ENCODE data around the gene PRKCB.

PRKCB gene

DNA sequence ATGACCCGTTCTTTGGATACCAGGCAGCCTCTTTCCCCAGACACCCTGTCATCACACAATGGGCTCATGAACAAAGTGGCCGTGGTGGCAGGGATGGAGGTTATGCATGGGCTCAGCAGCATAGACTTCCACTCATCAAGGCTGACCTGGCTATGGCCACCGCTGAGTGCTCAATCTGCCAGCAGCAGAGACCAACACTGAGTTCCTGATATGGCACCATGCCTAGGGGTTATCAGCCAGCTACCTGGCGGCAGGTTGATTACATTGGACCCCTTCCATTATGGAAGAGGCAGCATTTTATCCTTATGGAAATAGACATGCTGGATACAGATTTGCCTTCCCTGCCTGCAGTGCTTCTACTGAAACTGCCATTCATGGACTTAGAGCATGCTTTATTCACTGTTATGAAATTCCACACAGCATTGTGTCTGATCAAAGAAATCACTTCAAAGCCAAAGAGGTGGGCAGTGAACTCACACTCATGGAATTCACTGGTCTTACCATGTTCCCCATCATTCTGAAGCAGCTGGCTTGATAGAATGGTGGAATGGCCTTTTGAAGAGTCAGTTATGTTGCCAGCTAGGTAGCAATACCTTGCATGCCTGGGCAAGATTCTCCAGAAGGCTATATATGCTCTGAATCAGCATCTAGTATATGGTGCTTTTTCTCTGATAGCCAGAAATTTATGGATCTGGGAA, 160.6 kb downstream of the PRKCB start:
- in situ Hi-C loops (cut with MboI; ENCODE audit: low sequenced_read_pairs), result no loop called here

DNA sequence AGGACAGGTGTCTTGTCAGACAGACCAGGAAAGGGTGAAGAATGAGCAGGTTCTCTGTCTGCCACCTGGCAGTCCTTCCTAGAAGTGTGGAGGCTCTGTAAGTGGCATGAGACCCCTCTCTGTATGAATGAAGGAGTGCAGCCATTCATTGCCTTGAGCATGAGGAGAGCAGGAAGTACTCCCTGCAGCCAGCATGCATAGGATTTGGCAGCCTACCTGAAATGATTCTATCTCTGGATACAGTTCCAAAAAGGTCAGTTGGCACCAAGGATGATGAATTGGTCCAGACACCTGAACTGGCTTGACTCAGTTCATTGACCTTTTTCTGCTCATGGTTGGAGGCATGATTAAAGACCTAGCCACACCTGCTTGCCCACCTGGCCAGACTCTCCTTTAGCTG, 163.0 kb downstream of the PRKCB start:
- in situ Hi-C loops (cut with MboI; ENCODE audit: low sequenced_read_pairs), result no loop called here

DNA sequence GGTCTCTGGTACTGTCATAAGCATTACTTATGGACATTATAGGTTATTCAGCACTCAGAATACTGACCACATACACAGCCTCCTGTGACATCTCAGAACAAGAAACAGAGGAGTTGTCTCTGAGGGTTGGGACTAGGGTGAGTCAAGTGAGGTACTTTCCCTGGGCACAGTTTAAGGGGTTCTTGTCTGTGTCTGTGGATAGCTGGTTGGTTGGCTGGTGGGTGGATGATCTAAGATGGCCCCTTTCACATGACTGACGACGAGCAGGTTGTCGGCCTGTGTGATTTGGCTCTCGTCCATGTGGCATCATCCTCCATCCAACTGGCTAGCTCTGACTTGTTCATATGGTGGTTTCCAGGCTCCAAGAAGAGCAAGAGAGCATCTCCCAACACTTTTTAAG, 163.9 kb downstream of the PRKCB start:
- in situ Hi-C loops (cut with MboI; ENCODE audit: low sequenced_read_pairs), result no loop called here

DNA sequence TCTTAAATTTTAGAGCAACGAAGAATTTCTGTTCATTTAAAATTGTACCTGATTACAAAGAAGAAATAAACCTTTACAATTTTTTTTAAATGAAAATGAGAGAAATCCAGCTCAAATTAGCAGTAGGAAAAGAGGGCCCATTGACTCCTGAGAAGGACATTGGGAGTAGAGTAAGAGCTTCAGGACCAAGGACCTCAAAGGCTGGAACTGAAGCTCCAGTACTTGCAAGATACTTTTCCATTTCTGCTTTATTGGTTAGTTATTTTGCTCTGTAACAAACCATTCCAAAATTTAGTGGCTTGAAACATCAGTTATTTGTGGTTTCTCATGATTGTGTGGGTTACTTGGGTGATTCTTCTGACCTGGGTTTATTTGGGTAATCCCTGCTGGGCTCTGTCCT, 165.9 kb downstream of the PRKCB start:
- in situ Hi-C loops (cut with MboI; ENCODE audit: low sequenced_read_pairs), result no loop called here

DNA sequence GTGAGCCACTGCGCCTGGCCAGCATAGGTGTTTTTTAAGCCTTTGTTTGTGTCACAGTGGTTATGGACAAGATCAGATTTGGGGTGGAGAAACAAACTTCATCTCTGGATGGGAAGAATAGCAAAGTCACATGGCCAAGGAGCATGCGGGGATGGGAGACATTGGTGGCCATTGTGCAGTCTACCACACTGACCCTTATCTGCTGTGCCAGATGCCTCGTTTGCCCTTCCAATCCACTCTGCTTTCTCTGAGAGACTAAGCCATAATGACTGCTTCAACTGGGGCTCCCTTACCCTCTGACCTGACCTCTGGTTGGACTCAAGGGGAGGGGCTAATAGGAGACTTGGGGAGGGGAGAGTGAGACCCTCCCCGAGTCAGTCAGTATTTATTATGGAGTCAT, 166.8 kb downstream of the PRKCB start:
- in situ Hi-C loops (cut with MboI; ENCODE audit: low sequenced_read_pairs), result no loop called here

DNA sequence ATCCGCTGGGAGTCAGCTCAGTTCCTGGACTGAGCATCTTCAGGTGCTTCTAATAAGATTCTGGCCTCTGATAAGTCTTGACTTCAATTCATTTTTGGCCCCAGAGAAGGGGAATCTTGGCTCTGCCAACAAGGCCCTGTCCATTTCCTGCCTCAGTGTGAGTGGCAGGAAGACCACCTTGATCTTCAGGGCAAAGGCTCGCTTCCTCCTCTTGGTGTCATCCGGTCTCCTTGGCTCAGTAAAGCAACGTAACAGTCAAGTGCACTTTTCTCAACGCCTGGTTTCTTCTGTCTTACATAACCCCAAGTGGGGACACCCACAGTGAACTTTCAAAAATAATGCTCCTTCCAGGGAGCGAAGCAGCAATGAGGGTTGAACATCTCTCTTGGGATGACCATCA, 169.8 kb downstream of the PRKCB start:
- in situ Hi-C loops (cut with MboI; ENCODE audit: low sequenced_read_pairs), result no loop called here

DNA sequence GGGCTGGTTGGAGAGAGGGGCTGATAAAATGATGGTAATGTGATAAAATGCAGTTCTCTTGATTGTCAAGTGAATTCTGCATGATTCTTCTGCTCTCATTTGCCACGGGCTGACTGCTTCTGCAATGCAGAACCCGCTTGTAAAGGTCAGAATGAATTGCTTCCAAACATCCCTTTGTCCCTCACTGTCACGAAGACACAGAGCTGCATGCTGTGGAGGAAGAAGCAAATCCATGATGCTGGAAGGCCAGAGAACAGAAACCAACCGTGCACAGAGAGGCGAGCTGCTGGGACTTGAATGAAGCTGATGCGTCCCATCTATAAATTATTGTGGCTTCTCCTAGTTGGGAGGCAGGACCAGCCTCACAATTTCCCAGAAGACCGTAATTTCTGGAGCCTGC, 171.6 kb downstream of the PRKCB start:
- in situ Hi-C loops (cut with MboI; ENCODE audit: low sequenced_read_pairs), result no loop called here

DNA sequence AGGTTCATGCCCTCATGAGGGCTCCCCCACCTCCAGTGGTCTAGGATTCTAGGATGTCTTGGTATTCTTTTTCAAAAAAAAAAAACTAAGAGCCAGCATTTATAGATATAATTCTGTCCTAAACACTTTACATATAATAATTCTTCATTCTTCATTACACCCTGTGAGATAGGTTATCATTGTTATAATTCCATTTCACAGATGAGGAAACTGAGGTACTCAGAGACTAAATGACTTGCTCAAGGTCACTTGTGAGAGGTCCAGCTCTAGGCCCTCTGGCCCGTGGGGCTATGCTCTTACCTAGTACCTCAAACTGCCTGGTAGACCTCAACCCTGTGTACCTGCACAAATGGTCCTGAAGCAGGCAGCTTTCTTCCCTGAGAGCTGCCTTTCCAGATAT, 172.2 kb downstream of the PRKCB start:
- in situ Hi-C loops (cut with MboI; ENCODE audit: low sequenced_read_pairs), result no loop called here

DNA sequence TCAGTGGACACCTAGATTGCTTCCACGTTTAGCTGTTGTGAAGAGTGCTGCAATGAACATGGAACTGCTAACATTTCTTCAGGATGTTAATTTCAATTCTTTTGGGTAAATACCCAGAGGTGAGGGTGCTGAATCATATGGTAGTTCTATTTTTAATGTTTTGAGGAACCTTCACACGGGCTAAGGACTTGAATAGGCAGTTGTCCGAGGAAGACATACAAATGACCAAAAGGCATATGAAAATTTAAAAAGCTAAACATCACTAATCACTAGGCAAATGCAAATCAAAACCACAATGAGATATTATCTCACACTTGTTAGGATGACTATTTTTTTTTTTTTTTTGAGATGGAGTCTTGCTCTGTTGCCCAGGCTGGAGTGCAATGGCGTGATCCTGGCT, 173.3 kb downstream of the PRKCB start:
- in situ Hi-C loops (cut with MboI; ENCODE audit: low sequenced_read_pairs), result no loop called here

DNA sequence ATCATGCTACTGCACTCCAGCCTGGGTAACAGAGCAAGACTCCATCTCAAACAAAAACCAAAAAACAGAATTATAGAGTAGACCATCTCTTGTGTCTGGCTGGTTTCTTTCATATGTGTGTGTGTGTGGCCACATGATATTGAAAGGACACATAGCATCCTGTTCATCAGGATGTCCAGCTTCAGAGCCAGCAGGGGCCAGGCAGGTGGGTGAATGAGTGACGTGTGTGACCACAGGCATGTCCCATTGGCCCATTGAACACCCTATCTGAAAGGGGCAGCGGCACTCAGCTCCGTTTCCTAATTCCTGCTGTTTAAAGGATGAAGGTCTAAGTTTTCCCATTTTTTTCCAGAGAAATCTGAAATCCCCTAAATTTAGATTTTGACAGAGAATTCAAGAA, 174.2 kb downstream of the PRKCB start:
- in situ Hi-C loops (cut with MboI; ENCODE audit: low sequenced_read_pairs), result loop anchor here (10.0 kb wide), 1 partner anchor 215 kb away; no protein-coding TSS in a partner anchor

DNA sequence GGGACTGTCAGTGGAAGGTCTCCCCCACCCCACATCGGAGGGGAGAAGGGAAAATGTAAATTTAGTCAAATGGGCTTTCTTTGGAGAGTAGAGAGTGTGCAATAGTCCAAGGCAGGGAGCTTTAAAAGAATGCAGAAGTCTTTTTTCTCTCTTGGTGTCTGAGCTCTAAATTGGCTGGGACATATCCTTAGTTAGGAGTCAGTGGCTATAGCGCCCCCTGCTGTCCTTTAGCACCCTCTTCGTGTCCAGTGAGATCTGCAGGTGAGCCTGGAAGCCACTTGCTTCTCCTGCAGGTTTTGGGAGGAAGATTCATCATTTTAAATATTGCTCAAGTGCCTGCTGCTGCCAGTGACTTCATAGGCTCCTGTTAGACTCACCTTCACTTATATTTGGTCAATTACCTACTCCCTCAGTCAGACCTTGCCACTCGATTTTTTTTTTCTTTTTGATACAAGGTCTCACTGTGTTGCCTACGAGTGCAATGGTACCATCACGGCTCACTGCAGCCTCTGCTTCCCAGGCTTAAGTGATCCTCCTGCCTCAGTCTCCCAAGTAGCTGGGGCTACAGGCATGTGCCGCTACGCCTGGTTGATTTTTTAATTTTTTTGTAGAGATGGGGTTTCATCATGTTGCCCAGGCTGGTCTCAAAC, 174.8 kb downstream of the PRKCB start:
- in situ Hi-C loops (cut with MboI; ENCODE audit: low sequenced_read_pairs), result loop anchor here (10.0 kb wide), 1 partner anchor 216 kb away; no protein-coding TSS in a partner anchor

DNA sequence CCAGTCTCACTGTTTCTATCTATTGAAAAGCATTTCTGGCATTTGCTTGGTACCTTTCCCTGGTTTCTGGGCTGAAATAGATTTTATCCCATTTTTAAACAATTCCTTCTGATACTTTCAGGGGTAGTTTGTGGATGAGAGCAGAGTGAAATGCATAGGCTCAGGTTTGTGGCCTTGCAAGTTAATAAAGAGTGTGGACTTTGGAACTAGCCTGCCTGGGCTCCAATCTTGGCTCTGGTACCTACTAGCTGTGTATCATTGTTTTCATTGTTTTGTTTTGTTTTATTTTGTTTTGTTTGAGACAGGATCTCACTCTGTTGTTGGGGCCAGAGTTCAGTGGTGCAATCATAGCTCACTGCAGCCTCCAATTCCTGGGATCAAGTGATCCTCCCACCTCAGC, 175.5 kb downstream of the PRKCB start:
- in situ Hi-C loops (cut with MboI; ENCODE audit: low sequenced_read_pairs), result loop anchor here (10.0 kb wide), 1 partner anchor 216 kb away; no protein-coding TSS in a partner anchor

DNA sequence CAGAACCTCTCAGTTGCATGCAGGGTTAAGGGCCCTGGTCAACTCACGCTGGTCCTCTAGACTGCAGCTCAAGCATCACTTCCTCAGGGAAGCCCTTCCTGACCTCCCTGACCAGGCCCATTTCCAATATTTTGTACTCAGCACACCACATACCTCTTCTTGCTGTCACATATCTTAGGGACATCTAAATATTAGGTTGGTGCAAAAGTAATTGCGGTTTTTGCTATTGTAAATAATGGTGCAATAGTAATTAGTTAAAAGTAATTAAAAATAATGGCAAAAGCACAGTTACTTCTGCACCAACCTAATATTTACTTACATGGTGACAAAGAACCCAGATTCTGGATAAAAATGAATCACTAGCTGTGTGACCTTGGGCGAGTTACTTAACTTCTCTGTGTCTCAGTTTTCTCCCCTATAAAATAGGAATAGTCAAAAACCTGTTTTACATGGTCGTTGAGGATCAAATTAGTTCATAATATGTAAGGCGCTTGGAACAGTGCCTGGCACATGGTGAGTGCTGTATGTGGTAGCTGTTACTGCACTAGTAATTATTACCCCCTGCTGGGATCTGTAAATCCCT, 177.4 kb downstream of the PRKCB start:
- in situ Hi-C loops (cut with MboI; ENCODE audit: low sequenced_read_pairs), result loop anchor here (10.0 kb wide), 1 partner anchor 218 kb away; no protein-coding TSS in a partner anchor

DNA sequence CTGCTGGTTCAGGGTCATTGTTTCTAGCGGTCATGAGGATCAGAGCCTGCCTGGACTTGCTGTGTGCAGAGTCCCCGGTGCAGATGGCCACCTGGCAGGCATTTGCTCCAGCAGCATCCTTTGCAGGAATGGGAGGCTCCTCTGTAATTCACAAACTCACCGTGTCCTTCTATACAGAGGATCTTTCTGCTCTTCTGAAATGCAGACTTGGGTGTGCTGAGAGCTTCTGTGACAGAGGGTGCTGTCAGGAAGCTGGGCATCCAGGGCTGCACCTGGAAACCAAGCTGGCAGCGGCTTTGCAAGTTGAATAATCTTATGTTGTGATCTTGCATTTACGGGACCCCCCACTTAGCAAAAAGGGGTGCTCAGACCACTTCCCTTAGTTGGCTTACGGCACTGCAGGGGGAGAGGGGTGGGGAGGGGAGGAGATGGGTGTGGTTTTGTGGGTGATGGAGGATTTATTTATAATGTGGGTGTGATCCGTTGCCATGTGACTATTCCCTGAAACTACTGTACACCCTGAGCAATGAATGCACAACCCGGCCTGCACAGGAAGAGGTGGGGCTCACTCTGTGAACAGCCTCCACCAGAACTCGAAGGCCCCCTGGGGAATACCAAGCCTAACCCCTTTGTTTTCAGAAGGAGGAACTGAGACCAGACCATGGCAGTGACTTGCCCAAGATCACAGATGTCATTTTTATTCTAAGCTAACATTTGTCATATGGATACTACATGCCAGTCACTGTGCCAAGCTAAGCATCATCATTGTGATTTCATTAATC, 178.3 kb downstream of the PRKCB start:
- in situ Hi-C loops (cut with MboI; ENCODE audit: low sequenced_read_pairs), result loop anchor here (10.0 kb wide), 1 partner anchor 219 kb away; no protein-coding TSS in a partner anchor

DNA sequence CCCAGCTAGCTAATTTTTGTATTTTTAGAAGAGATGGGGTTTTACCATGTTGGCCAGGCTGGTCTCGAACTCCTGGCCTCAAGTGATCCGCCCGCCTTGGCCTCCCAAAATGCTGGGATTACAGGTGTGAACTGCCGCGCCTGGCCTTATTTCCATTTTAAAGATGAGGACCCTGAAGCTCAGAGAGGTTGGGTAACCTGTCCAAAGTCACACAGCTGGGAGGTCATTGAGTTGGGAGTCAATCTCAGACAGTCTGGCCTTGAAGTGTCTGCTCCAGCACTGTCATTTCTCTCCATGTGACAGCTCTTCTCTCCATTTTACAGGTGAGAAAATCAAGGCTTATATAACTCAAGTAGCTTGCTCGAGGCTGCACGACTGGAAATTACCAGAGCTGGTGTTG, 179.2 kb downstream of the PRKCB start:
- in situ Hi-C loops (cut with MboI; ENCODE audit: low sequenced_read_pairs), result loop anchor here (10.0 kb wide), 1 partner anchor 220 kb away; no protein-coding TSS in a partner anchor

DNA sequence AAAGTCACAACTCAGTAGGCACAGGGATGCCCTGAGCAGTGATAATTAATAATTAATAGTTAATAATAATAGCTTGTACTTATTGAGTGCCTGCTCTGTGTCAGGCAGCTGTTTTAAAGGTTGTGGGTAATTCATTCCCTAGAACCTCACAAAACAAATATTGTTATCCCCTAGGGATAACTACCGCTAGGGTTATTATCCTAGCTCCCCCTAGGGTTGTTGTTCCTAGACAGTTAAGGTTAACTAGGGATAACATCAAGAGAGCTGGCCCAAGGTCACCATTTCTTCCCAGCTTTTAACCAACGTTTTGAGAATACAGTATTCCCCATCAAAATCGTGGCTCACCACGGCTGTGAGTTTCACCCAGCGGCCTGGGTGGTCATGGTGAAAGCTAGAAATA, 180.1 kb downstream of the PRKCB start:
- in situ Hi-C loops (cut with MboI; ENCODE audit: low sequenced_read_pairs), result loop anchor here (10.0 kb wide), 1 partner anchor 221 kb away; no protein-coding TSS in a partner anchor

DNA sequence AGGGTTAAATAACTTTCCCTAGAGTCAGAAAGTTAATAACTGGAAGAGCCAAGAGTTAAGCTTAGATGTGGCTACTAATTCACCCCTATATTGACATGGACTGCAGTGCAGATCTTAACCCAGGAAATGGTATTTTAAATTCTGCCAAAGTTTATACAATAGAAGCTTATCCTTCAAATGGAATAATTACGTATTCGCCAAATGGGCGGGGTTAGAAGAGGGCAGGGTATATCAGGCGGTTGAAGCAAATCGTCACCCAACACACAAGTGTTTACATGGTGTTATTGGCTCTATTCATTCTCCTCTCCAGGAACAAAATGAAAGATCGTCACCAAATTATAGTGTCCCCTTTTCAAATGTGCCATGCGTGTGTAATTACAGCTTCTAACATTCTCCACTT, 182.7 kb downstream of the PRKCB start:
- in situ Hi-C loops (cut with MboI; ENCODE audit: low sequenced_read_pairs), result loop anchor here (10.0 kb wide), 1 partner anchor 224 kb away; no protein-coding TSS in a partner anchor

DNA sequence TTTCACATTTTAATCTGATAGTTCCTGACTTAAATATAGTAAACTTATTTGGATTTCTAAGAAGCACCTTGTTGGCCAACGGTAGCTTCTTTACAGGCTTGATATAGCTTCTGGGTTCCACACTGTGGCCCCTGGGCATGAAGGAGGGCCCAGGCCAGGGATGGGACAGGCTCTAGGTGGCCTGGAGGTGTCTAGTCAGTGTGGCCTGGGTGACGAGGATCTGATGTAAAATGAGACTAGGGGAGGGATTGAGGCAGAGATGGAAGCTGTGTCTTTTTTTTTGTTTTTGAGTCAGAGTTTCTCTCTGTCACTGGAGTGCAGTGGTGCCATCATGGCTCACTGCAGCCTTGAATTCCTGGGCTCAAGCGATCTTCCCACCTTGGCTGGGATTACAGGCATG, 187.0 kb downstream of the PRKCB start:
- in situ Hi-C loops (cut with MboI; ENCODE audit: low sequenced_read_pairs), result no loop called here

DNA sequence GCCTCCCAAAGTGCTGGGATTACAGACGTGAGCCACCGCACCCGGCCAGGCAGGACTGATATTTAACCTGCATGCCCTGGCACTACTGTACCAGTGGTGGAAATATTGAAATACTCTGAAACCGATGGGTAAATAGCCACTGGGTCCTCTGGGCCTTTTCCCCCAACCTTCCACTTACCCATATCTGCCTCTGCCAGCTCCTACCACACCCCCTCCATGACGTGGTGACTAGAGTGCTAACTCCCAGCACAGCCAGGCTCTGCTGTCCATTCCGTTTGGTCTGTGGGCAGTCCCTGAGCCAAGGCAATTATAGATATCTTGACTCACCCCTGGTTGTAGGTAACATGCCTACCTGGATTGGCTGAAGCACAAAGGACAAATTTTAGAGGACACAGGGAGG, 187.8 kb downstream of the PRKCB start:
- in situ Hi-C loops (cut with MboI; ENCODE audit: low sequenced_read_pairs), result no loop called here

DNA sequence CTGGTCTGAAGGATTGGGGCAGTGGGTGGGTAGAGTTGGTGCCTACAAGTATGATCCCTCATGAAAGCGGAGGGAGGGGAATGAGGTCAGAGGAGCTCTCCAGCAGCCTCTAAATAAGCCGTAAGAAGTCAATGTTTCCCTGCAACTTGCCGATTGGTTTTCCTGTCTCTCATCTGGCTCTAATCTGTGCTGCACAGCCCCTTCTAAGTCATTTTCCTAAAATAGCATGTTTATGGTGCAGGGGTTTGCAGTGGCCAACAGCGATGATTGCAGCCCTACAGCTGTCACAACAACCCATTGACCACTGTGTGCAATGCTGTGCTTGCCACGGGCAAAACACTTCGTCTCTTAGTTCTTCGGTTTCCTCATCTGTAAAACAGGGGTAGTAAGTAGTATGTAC, 189.2 kb downstream of the PRKCB start:
- in situ Hi-C loops (cut with MboI; ENCODE audit: low sequenced_read_pairs), result no loop called here

DNA sequence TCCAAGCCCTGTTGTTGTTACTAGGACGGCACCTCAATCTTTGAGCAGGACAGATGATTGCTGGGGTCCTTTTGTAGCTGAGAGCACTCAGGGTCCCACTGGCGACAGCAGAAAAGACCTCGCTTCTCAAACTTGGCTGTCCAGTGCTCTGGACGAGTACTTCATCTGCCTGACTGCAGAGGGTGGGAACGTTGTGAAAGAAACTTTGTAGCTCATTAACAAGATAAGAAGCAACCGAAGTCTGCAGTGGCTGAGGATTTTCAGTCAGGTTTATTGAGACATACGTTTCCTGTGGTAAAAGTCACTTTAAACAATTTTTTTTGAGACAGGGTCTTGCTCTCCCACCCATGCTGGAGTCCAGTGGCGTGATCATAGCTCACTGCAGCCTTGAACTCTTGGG, 191.7 kb downstream of the PRKCB start:
- in situ Hi-C loops (cut with MboI; ENCODE audit: low sequenced_read_pairs), result no loop called here
